Measurements from ENCODE around the gene CNTN5.

CNTN5 gene

DNA sequence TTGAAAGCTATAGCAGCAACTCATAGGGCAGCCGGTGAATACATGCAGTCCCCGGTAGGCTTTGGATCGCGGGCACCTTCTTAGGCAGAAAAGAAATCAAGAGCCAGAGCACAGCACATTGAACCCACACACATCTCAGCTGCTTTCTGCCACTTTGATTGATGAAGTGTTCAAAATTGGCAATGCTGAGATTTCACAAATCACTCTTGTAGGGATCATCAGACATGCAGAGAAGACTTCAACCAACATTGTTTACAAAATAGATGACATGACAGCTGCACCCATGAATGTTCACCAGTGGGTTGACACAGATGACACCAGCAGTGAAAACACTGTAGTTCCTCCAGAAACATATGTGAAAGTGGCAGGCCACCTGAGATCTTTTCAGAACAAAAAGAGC lies 1316.1 kb downstream of the CNTN5 start:
- DNase-seq (ENCODE audit: low read depth), result no peak

DNA sequence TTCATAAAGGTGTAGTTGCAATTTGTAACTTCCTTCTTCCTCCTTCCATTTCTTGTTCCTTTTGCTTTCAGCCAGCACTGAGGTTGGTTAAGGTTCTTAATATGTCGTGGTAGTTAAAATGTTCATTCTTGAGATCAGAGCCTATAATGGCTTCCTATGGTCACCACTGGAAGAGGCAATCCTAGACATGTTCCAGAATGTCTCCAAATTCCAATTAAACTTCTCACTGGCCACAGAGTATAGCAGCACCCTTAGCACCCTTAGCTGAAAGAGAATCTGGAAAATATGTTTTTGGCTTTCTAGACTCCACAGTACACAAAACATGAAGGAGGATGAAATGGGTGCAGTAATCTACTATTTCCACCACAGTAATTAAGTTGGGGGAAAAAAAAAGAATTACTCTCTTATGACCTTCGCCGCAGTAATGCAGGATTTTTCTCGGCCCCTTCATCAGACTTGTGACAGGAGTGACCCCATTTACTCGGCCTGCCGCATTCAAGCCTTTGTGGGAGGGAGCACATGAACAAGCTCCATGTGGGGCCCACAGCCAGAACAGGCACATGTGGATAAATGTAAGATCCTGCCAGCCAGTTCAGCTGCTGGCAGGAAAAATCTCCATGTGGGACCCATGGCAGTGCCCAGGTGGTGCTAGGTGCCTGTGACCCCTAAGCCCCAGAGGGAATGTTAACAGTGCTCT lies 1317.5 kb downstream of the CNTN5 start:
- no peak for DNase-seq (ENCODE audit: low read depth)

DNA sequence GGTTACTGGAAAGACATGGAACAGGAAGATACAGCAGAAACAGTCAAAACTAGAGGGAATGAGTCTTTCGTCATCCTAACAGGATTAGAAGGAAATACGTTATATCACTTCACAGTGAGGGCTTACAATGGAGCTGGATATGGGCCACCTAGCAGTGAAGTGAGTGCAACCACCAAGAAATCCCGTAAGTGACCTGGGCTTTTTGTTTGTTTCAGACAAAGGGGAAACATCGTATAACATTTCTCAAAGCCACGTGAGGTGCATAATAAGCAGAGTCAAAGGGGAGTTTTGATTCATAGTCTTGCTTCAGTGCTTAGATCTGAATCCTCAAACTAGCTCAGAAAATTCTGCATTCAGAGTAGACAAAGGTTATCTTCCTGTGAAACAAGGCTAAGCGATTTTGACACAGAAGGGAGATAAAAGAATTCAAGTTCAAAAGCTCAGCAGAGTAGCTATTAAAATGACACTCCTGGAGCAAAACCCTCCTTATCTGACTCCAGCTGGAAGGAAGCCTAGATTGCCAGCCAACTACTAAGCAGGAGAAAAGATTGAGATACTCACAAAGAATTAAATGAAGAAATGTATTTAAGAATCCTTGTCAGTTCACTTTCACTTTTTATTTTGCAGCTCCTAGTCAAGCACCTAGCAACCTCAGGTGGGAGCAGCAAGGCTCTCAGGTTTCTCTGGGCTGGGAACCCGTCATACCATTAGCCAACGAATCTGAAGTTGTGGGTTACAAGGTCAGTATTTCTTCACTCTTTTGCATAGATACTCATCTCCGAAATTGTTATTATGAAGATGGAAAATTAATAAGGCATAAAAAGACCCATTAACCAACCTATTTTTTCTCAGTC lies 1319.9 kb downstream of the CNTN5 start:
- DNase-seq (ENCODE audit: low read depth), result no peak

DNA sequence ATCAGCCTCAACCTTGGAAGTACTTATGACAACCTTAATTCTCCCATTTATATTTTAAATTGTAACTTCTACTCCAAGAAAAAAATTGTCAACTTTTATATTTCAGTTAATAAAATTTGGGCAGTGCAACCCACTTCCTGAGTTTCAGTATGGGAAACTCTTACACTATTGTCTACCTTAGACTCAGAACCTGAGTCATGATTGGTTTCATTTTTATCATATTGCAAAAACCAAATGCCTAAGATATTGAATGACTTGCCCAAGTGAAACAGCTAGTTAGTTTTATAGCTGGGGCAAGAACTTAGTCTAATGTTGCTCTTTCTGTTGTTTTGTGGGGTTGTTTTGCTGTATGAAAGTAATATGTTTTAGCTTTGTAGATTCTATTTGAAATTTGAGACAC lies 1332.3 kb downstream of the CNTN5 start:
- DNase-seq (ENCODE audit: low read depth), result no peak

DNA sequence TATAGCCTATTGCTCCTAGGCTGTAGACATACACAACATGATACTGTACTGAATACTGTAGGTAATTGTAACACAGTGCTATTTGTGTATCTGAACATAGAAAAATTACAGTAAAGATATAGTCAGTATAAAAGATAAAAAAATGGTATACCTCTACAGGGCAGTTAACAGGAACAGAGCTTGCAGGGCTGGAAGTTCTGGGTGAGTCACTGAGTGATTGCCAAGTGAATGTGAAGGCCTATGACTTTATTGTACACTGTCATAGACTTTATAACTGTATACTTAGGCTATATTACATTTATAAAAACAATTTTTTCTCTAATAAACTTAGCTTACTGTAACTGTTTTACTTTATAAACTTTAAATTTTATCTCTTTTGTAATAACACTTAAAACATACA lies 1334.0 kb downstream of the CNTN5 start:
- DNase-seq (ENCODE audit: low read depth), result no peak

DNA sequence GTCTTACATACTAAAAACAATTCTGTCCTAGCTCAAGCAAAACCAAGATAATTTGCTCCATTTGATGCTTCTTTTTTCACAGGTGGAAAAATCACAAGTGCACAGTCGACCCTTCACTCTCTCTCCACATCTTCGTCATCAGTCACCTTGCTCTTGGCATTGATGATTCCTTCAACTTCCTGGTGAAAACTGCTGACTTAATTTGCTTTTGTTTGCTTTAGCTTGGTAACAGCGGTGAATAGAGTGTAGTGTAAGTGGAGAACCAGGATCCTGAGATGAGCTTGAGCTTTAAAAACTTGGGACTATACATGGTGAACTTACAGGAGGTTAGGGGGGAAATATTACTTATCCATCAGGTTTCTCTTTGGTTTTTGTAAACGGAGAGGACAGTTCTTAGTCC lies 1335.3 kb downstream of the CNTN5 start:
- no peak for DNase-seq (ENCODE audit: low read depth)

DNA sequence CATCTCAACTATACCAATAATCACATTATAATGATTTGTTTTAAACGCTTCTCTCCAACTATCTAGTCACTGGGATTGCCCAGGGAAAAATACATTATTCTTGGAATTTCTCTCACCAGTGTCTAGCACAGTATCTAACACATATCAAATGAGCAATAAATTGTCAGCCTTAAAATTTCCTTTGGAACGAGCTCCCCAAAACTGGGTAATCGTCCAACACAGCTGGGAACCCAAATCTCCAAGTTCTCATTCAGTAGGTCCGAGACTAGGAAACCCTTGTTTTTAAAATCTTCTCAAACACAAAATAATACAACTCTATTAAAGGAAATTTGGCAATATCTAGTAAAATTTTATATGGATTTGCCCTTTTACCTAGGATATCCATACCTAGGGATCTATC lies 1338.5 kb downstream of the CNTN5 start:
- no peak for DNase-seq (ENCODE audit: low read depth)

DNA sequence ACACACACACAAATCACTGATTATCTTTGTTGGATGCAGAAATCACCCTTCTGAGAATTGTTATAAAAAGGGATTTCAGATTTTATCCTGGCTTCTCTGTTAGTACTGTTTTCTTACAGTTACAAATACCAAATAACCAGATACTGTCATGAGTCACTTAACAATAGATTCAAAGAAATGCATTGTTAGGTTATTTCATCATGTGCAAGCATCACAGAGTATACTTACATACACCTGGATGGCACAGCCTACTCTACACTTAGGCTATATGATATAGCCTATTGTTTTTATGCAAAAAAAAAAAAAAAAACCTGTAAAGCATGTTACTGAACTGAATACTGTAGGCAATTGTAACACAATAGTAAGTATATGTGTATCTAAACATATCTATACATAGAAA lies 1347.1 kb downstream of the CNTN5 start:
- no peak for DNase-seq (ENCODE audit: low read depth)

DNA sequence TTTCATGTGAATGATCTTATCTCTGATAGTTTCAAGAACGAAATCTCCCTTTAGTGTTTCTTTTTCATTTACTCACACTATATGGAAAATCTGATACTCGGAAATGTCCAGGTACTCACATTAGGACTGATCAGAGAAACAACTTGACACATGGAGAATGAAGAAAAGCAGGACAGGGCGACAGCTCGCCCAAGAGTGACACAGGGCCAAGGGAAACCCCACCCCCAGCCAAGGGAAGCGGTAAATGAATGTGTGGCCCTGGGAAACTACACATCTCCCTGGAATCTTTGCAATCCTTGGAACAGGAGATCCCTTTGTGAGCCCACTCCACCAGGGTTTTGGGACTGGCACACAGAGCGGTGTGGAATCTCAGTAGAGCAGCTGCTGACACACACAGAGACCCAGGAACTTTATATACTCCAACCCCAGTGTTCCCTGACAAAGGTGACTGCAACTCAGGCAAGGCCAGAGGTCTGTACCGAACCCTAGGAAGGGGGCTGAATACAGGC lies 1362.7 kb downstream of the CNTN5 start:
- DNase-seq (ENCODE audit: low read depth), result no peak

DNA sequence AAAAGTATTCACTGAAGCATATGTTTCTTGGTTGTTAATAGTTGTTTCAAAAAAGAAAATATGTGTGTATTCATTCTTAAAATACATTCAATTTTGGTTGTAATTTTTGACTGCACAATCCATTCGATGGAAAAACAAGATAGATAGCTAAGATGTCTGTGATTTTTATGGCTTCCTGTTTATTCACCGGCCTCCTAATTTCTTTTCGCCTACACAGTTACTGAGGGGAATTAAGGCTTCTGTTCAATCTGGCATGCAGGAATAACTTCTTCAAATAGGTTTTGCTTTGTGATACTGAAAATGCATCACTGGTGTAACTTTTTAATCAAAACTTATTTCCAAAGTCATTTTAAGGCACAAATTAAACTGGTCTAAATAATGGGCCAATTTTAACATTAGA lies 1375.5 kb downstream of the CNTN5 start:
- DNase-seq (ENCODE audit: low read depth), result no peak

DNA sequence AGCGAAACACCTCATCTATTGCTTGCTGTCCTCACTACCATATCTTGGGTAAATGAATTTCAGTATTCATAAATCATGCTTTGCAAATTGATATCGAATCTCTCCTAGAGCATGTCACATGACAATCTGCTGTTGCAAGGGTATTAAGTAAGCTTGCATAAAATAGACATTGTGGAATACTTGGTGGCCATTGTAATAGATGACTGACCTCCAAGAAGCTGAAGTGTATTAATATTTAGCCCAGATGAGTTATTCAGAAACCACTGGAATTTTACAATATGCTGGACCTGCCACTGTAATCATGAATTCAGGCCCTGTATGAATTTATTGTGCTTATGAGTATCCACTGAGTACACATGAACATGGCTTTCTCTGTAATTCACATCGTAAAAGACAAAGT lies 1376.7 kb downstream of the CNTN5 start:
- DNase-seq (ENCODE audit: low read depth), result no peak

DNA sequence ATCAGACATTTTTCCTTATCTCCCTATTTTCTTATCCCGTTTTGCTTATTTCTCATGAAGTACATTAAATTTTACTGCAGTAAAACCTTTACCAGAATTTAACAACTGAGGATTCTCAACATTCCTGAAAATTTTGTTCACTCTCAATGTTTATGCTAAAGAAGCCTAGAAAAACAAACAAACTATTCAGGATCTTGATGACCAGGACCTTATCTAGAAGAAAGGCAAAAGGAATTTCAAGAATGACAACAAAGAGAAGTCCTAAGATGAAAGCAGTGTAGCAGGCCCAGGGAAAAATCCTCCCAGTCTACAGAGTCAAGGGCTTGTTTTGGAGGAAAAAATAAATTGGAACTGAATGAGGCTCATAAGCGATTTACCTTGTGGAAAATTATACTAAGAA lies 1383.1 kb downstream of the CNTN5 start:
- no peak for DNase-seq (ENCODE audit: low read depth)

DNA sequence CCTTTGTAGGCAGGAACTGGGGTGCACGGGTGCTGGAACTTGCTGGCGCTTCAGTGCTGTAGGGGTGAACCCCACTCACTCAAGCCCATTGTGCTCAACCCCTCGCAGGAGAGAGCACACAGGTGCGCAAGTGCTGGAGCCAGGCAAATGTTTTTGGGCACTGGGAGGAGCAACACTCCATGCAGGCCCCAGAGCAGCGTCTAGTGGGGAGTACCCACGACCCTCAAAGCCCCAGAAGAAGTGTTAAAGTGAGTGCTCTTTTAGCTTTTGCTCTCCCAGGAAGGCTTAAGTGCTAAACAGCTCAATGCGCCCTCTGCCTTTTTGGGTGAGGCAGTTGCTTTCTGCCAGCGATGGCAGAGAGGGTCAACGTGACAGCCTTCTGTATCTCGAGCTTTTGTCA lies 1384.2 kb downstream of the CNTN5 start:
- no peak for DNase-seq (ENCODE audit: low read depth)

Measured in stimulated activated CD8-positive, alpha-beta memory T cell treated with anti-CD3 and anti-CD28 coated beads, Interleukin-4, amount 100 ng/mL, for 24 hours (primary cell).